Fibroblast of mammary gland (primary cell): Measurements from ENCODE around the gene RNU5B-1.

Source experiments
- DNase-seq: peaks from one replicate; pipeline ENCODE4 v3.0.0-alpha.2; 2010; ENCODE audit warnings: low read depth
- H3K4me3 ChIP-seq: 2 replicates; pipeline ENCODE4 v1.5.1; 2011; ENCODE audit warnings: low read depth, mild to moderate bottlenecking, low read length, moderate library complexity; ENCODE audit not compliant: control insufficient read depth
- CTCF ChIP-seq: conservative IDR thresholded peaks from 2 replicates; pipeline ENCODE4 v1.5.1; 2011; ENCODE audit warnings: low read depth, low read length, inconsistent platforms; ENCODE audit not compliant: control insufficient read depth, insufficient read depth

RNU5B-1 gene

GRCh38 chr15:65331811-65332210, 27.3 kb downstream of the RNU5B-1 start:
- no peak for TF ChIP-seq CTCF
- no peak overlapping the region for H3K4me3 ChIP-seq
- DNase-seq, result no peak

- no peak for TF ChIP-seq CTCF
- DNase-seq, result no peak
- H3K4me3 ChIP-seq, result no peak overlapping the region
Observed at GRCh38 chr15:65332391-65333147, 28.1 kb downstream of the RNU5B-1 start.

GRCh38 chr15:65333148-65333820, 28.8 kb downstream of the RNU5B-1 start:
- H3K4me3 ChIP-seq, result no peak overlapping the region
- DNase-seq, result no peak
- no peak for TF ChIP-seq CTCF

GRCh38 chr15:65333856-65334255, 29.4 kb downstream of the RNU5B-1 start:
- TF ChIP-seq CTCF, result no peak
- DNase-seq, result no peak
- no peak overlapping the region for H3K4me3 ChIP-seq

- no peak for DNase-seq
- TF ChIP-seq CTCF, result no peak
- no peak overlapping the region for H3K4me3 ChIP-seq
Observed at GRCh38 chr15:65334586-65335231, 30.2 kb downstream of the RNU5B-1 start.

- no peak for TF ChIP-seq CTCF
- DNase-seq, result no peak
- H3K4me3 ChIP-seq, result no peak overlapping the region
Observed at GRCh38 chr15:65335278-65336055, 31.0 kb downstream of the RNU5B-1 start.
